Activated CD4-positive, CD25-positive, alpha-beta regulatory T cell treated with anti-CD3 and anti-CD28 coated beads, Interleukin-2, amount 50 U/mL, for 16 hours (primary cell): Measurements from ENCODE around the gene TRMT1.

Source experiments
- DNase-seq: peaks from one replicate; pipeline ENCODE4 v3.0.0-alpha.2; 2020; ENCODE audit warnings: low read depth, low spot score

Gene TRMT1

GRCh38 chr19:13072188-13072908 lies 44.2 kb downstream of the TRMT1 start:
- no peak for DNase-seq

- no peak for DNase-seq
These were observed 44.9 kb downstream of the TRMT1 start for GRCh38 chr19:13071444-13072187.

GRCh38 chr19:13070425-13071140 lies 46.0 kb downstream of the TRMT1 start:
- no peak for DNase-seq

GRCh38 chr19:13069415-13070359 lies 46.9 kb downstream of the TRMT1 start:
- DNase-seq: no peak

- DNase-seq: no peak
These were observed 48.3 kb downstream of the TRMT1 start for GRCh38 chr19:13068085-13068846.

GRCh38 chr19:13066933-13067807 lies 49.4 kb downstream of the TRMT1 start:
- no peak for DNase-seq

GRCh38 chr19:13066226-13066625 lies 50.3 kb downstream of the TRMT1 start:
- no peak for DNase-seq

GRCh38 chr19:13064092-13064489 lies 52.4 kb downstream of the TRMT1 start:
- no peak for DNase-seq

GRCh38 chr19:13063461-13064091 lies 53.0 kb downstream of the TRMT1 start:
- DNase-seq: no peak

- no peak for DNase-seq
These were observed 54.2 kb downstream of the TRMT1 start for GRCh38 chr19:13062317-13062716.

GRCh38 chr19:13060964-13061927 lies 55.3 kb downstream of the TRMT1 start:
- DNase-seq: peak; percentile 51

GRCh38 chr19:13060233-13060963 lies 56.1 kb downstream of the TRMT1 start:
- no peak for DNase-seq

- DNase-seq: no peak
These were observed 57.4 kb downstream of the TRMT1 start for GRCh38 chr19:13058951-13059660.

- no peak for DNase-seq
These were observed 58.8 kb downstream of the TRMT1 start for GRCh38 chr19:13057744-13058143.

GRCh38 chr19:13057147-13057572 lies 59.4 kb downstream of the TRMT1 start:
- no peak for DNase-seq

GRCh38 chr19:13056052-13056660 lies 60.4 kb downstream of the TRMT1 start:
- no peak for DNase-seq
